Measurements from ENCODE around the gene LDLRAD4.

LDLRAD4 gene

DNA sequence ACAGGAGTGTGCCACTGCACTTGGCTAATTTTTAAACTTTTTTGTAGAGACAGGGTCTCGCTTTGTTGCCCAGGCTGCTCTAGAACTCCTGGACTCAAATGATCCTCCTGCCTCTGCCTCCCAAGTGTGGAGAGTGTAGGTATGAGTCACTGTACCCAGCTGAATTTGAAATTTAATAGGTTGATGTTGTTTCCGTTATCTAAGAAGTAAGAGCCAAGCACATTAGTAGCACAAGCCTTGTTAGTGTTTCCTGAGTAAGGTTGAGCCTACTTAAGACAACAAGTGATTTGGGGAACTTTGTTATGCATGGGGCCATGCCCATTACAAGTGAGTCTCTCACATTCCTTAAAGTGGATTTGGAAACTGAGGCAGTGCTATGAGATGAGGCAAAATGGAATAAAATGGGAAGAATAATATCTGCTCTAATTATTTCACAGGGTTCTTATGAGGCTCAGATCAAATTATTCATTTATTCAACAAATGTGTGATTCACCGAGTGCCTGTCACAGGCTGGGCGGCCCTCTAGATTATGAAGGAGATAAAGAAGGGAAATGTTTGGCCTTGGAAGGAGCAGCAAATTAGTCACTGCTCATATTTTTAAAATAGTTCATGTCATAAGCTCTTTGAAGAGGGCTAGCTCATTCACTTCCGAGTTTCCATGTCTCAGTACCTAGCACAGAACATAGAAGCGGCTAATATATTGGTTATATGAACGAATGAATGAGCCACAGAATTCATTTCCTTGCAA, 217.2 kb downstream of the LDLRAD4 start:
- no peak for DNase-seq (ENCODE audit: low spot score)
- TF ChIP-seq, protein P1, sequence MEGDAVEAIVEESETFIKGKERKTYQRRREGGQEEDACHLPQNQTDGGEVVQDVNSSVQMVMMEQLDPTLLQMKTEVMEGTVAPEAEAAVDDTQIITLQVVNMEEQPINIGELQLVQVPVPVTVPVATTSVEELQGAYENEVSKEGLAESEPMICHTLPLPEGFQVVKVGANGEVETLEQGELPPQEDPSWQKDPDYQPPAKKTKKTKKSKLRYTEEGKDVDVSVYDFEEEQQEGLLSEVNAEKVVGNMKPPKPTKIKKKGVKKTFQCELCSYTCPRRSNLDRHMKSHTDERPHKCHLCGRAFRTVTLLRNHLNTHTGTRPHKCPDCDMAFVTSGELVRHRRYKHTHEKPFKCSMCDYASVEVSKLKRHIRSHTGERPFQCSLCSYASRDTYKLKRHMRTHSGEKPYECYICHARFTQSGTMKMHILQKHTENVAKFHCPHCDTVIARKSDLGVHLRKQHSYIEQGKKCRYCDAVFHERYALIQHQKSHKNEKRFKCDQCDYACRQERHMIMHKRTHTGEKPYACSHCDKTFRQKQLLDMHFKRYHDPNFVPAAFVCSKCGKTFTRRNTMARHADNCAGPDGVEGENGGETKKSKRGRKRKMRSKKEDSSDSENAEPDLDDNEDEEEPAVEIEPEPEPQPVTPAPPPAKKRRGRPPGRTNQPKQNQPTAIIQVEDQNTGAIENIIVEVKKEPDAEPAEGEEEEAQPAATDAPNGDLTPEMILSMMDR (IDR thresholded peaks at IDR 0.05; ENCODE audit: extremely low read depth, missing control alignments) = no peak

DNA sequence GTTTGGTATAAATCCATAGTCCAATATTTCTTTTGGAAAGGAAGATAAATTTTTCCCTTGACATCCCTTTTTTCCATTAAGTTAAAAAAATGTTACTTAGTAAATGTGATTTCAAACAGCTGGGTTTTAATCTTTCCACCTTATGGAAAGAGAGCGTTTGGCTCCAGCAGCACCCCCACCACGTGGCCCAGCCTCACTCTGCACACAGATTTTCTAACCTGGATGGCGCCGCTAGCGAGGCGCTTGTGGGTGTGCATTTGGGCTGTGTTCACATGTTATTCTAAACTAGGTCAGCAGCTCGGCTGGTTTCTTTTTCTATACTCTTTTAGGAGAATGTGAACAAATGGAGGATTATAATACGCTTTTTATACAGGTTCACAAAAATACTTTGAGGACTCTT, 218.0 kb downstream of the LDLRAD4 start:
- TF ChIP-seq, protein P1 (IDR thresholded peaks at IDR 0.05; ENCODE audit: extremely low read depth, missing control alignments) = no peak
- no peak for DNase-seq (ENCODE audit: low spot score)

DNA sequence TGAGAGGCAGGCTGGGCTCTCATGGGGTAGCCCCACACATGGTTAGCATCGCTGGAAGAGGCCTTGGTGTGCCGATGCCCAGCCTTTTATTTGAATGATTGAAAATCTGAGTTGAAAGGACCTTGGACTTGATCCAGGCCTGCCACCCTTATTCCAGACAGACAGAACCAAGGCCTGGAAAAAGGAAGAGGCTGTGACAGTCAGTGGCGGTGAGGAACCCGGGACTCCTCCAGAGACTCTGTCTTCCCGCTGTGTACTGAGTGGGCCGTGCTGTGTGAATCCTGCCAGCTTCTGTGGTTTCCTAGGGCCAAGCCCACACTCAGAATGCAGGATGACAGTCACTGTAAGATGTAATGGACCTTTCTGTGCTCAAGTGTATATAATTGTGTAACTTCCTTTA, 218.5 kb downstream of the LDLRAD4 start:
- TF ChIP-seq, protein P1 (IDR thresholded peaks at IDR 0.05; ENCODE audit: extremely low read depth, missing control alignments) = no peak
- DNase-seq (ENCODE audit: low spot score) = no peak

DNA sequence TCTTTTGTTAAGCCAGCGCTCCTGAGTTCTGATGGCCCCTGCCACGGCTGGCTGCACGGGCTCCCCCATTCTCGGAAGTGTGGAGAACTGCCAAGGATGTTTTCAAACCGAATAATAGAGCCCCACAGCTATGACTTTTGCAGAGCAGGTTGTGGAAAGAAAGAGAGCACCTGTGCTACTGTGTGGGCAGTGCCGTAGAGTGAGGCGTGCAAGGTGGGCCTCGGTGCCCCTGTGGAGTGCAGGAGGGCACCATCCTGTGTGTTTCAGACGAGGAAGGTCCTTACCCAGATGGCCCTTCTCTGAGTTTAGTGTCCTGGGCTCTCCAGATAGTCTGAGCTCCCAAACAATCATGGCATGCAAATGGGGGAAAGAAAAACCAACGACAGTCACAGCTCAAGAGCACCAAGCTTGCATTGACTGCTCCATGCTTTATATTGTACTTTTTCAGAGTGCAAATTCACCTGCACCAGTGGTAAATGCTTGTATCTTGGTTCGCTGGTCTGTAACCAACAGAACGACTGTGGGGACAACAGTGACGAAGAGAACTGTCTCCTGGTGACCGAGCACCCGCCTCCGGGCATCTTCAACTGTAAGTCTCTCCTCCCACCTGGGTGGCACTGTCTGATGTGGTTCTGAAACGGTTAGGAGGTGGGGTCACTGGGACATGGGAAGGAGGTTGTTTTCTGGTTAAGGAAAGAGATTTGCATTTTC, 219.4 kb downstream of the LDLRAD4 start:
- no peak for DNase-seq (ENCODE audit: low spot score)
- TF ChIP-seq, protein P1 (IDR thresholded peaks at IDR 0.05; ENCODE audit: extremely low read depth, missing control alignments) = no peak

DNA sequence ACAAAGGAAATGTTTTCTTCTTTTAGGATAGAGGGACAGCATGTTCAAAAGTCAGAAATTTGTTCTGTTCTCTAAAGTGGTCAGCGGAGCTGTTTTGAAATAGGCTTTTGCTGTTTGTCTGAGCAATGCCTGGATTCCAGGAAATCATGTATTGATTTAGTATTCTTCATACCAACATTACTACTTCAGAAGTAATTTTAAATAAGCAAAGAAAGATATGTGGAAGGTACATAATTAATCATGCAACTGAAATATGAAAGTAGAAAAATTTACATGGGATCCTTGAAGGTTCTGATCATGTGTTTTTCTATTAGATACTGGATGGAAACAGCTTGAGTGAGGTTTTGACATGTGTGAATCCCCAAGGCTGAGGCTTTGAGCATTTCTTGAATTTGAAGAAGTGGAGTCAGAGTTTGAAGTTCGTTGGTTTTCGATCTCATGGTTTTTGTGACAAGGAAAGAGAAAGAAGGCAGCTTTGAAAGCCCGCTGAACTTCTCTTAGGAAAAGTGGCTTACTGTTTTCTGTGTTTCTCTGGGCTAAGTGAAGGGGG, 220.0 kb downstream of the LDLRAD4 start:
- TF ChIP-seq, protein P1 (IDR thresholded peaks at IDR 0.05; ENCODE audit: extremely low read depth, missing control alignments) = no peak
- DNase-seq (ENCODE audit: low spot score) = no peak

DNA sequence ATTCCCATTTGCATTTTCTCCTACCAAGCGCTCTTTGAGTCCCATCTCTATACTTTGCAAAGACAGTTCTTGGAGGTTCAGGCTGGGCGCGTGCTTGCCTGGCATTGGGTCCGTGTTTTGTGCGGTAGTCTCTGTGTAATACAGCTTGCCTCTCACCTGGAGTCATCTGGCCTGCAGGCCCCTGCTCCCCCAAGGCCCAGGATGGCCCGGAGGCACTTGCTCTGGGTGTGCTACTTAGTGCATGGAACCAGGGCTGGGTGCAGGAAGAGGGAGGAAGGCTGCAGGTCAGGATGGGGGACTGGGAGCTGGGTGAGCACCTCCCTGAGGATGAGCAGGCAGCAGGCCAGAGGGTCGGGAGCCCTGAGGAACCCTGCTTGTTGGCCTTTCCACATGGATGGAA, 220.9 kb downstream of the LDLRAD4 start:
- TF ChIP-seq, protein P1 (IDR thresholded peaks at IDR 0.05; ENCODE audit: extremely low read depth, missing control alignments) = no peak
- no peak for DNase-seq (ENCODE audit: low spot score)

Measured in GM20000 (cell line).